GM10266 (cell line): ENCODE data around the gene CCDC85C.

ENCODE experiments used
- DNase-seq: peaks from one replicate; pipeline ENCODE4 v3.0.0; 2012; ENCODE audit errors: extremely low spot score
- TF ChIP-seq, protein P1 (sequence below): IDR thresholded peaks from 2 replicates; pipeline ENCODE4 v1.5.1; 2012; ENCODE audit warnings: mild to moderate bottlenecking, low read depth; ENCODE audit not compliant: control insufficient read depth, insufficient read depth; ENCODE audit errors: missing control alignments

The CCDC85C gene

GRCh38 chr14:99460793-99461192, 143.2 kb downstream of the CCDC85C start:
- TF ChIP-seq, protein P1, sequence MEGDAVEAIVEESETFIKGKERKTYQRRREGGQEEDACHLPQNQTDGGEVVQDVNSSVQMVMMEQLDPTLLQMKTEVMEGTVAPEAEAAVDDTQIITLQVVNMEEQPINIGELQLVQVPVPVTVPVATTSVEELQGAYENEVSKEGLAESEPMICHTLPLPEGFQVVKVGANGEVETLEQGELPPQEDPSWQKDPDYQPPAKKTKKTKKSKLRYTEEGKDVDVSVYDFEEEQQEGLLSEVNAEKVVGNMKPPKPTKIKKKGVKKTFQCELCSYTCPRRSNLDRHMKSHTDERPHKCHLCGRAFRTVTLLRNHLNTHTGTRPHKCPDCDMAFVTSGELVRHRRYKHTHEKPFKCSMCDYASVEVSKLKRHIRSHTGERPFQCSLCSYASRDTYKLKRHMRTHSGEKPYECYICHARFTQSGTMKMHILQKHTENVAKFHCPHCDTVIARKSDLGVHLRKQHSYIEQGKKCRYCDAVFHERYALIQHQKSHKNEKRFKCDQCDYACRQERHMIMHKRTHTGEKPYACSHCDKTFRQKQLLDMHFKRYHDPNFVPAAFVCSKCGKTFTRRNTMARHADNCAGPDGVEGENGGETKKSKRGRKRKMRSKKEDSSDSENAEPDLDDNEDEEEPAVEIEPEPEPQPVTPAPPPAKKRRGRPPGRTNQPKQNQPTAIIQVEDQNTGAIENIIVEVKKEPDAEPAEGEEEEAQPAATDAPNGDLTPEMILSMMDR, result no peak
- no peak for DNase-seq

- DNase-seq, result no peak
- TF ChIP-seq, protein P1, result no peak
Observed at GRCh38 chr14:99459481-99460100, 144.4 kb downstream of the CCDC85C start.

- TF ChIP-seq, protein P1, result no peak
- DNase-seq, result no peak
Observed at GRCh38 chr14:99454246-99454645, 149.8 kb downstream of the CCDC85C start.

DNA sequence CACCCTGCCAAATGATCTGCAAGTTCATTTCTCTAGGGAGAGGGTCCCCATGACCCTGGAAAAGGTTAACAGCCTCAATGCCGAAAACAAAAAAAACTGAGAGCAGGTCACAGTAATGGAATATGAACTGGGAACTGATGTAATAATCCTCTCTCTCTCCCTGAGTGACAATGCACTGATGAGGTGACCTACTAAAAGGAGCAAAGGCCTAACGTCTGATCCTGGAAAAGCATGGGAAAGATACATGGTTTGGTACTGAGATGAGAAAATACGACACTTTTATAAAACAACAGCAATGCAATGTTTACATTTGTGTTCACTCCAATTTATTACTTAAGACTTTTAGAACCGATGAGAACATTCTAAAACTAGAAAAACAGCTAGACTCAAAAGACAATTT, 151.0 kb downstream of the CCDC85C start:
- DNase-seq, result no peak
- TF ChIP-seq, protein P1, result no peak

DNA sequence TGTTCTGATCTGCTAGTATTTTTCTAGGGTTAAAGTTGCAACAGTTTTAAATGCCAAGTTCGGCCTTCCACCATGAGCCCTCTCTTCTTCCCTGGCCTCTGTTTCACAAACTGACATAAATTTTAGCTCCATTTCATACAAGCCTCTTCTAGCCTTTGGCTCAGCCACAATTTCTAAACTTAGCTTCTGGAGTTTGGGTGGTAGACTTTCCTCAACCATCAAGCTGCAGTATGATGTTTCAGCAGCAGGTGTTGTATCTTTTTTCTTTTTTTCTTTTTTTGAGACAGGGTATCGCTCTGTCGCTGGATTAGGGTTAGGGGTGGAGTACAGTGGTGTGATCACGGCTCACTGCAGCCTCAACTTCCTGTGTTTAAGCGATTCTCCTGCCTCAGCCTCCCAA, 152.8 kb downstream of the CCDC85C start:
- TF ChIP-seq, protein P1, result no peak

GRCh38 chr14:99450266-99450665, 153.7 kb downstream of the CCDC85C start:
- no peak for DNase-seq
- TF ChIP-seq, protein P1, result no peak

More for the DNA sequence above, 152.8 kb downstream of the CCDC85C start:
- no peak for DNase-seq
